Activated naive CD8-positive, alpha-beta T cell treated with anti-CD3 and anti-CD28 coated beads, Interleukin-2, amount 50 U/mL, for 16 hours (primary cell): ENCODE data around the gene APOL5.

ENCODE experiments used
- DNase-seq: peaks from one replicate; pipeline ENCODE4 v3.0.0-alpha.2; 2020; ENCODE audit warnings: low read depth, low spot score

The APOL5 gene

GRCh38 chr22:35740616-35741015, 22.9 kb downstream of the APOL5 start:
- DNase-seq = no peak

GRCh38 chr22:35742342-35743100, 24.8 kb downstream of the APOL5 start:
- no peak for DNase-seq

- no peak for DNase-seq
Observed at GRCh38 chr22:35743326-35743860, 25.7 kb downstream of the APOL5 start.

GRCh38 chr22:35746248-35746647, 28.6 kb downstream of the APOL5 start:
- DNase-seq = no peak

GRCh38 chr22:35746946-35747703, 29.5 kb downstream of the APOL5 start:
- DNase-seq = no peak

DNA sequence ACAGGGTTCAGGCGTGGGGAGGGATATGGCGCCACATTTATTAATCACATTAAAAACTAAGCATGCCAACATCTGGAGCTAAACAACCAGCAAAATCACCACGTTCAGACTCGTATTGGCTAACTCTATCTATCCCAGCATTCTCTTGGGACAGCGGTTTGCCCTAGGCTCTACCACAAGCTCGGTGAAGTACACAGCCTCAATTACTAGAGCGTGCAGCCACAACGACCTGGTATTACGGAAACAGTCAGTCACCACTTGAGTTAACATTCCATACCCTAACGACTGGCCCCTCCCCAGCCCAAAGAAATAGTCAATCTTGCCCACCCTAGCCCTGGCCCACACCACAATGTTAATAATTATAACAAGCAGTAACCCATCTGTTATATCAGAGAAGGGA, 32.1 kb downstream of the APOL5 start:
- no peak for DNase-seq

DNA sequence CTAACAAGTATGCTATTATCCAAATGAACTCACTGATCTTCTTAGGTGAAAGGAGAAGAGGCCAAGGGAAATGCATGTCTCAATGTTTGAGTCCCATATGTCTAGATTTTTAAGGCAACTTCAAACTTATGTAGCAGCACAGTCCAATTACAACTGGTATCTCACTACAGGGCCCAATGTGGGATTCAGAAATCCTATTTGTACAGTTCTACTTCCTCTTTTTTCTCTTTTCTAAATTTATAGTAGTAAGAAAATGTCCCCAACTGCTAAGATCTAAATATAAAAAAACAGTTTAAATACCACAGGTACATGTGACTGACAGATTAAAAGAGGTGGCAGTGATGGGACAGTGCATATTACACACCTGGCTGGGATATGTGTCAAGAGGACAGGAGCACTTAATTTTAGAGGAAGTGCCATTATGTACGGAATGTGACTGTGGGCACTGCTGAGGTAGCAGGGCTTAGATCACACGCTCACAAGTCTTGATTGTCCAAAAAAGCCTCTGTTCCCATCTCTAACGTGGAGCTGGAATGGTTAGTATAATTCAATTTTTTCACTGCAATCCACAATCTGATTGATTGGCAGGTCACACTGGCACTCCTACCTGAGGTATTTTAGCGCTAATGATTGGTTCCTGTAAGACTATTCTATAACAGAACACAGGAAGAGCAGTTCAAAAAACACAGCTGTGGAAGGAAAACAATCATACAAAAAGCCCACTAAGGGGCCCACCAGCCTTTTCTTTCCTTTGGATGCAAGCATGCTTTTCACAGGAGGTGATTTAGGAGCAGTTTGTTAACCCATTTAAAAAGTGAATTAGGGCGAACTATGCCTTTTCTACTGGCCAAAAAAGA, 34.6 kb downstream of the APOL5 start:
- DNase-seq = no peak

DNA sequence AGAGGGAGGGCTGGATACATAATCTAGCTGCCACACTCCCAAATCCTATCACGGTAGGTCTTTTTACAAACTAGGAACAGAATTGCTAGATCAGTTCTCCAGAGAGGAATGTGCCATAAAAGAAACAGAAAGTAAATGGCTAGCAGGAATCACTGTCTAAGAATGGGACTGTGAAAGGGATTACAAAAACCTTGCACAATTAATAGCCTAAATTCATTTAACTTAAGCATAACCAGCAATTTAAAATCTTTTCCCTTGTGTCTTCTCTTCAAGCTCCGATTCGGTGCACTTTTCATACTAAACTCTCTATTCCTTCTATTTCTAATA, 35.2 kb downstream of the APOL5 start:
- DNase-seq = no peak

- no peak for DNase-seq
Observed at GRCh38 chr22:35754761-35755160, 37.1 kb downstream of the APOL5 start.

- DNase-seq = no peak
Observed at GRCh38 chr22:35756722-35757121, 39.0 kb downstream of the APOL5 start.

DNA sequence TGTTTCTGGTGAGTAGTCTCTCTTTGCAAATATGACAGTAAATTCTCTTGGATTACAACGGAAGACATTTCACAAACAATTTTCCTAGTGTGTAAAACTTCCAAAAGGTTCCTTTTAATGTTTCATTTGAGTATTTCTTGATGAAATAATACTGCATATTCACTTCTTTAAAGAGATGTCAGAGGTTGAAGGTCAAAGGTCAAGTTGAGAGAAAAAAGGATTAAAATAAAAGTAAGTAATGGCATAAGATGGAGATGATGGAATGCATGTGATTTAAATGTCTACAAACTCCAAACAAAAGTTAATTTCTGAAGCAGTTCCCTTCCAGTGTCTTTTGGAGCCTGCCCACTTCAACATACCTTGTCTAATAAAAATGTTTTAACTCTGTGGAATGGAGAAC, 40.7 kb downstream of the APOL5 start:
- no peak for DNase-seq

DNA sequence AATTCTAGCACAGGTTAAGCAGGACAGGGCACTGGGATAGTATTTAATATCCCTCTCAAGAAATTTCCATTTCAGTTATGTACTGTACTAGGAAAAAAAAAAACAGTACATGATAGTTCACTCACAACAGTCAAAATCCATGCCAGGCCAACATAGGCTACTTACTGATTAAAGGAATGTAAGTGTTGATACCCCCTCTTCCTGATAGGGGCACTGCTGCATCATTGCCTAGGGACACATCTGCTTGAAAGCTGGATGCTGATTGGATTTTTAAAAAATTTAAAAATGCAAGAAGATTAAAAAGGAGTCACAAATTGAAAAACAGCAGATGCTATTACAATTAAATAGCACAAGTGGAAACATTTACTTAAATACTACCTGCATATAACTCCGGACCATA, 43.4 kb downstream of the APOL5 start:
- no peak for DNase-seq

GRCh38 chr22:35766654-35767580, 49.2 kb downstream of the APOL5 start:
- no peak for DNase-seq

DNA sequence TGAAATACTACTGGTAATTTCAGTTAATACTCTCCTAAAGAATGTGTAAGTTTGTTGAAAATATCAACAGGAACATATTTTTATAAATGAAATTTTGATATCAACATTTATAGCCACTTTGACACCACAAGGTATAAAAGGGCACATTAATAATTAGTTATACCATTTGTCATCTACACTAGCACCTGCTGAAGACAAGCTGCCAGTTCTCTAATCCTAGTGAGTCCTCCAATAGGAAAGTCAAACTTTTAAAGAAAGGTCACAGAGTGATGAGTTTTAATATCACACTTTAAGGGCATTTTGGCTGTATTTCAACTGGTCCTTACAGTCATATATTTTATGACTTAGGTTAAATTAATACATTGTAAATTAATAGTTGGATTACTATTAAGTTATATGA, 52.3 kb downstream of the APOL5 start:
- DNase-seq = no peak

DNA sequence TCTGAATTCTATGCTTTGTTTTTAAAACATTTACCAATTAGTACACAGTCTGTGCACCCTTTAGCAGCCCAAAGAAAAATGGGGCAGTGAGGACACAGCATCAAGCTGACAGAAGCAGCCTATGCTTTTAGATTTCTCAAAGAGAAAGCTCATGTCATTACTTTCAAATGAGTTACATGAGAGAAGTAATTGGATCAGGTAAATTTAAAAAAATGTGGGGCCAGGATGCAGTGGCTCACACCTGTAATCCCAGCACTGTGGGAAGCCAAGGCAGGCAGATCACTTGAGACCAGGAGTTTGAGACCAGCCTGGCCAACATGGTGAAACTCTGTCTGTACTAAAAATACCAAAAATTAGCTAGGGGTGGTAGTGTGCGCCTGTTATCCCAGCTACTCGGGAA, 57.7 kb downstream of the APOL5 start:
- DNase-seq = no peak

DNA sequence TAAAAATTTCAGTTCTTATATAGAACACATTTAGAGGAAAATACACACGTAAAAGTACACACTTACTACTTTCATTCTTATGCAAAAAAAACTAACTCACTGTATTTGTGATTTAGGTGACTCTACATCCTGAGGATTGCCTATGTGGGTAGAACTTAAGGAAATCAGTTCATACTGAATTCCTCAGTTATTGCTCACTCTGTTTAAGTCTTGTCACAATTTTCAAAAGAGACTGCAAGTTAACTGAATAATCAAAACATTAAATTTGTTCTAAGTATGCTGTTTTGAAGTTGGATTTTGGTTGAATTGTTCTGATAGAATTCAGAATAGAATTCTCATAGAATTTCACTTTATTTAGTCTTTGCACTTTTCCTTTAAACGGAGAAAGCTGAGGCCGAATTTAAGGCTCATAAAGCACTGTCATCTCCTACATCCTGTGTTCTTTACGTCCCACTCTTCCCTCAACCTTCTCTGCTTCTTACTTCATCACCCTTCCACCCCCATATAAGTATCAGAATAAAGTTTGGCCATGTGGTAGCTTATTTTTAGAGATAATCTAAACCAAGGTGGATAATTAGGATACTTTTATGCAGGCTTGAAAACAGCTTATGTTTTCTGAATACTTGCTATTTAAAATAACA, 59.8 kb downstream of the APOL5 start:
- DNase-seq = no peak
